HCT116 (cell line): ENCODE measurements around the gene TMPRSS7. TPM values are rescaled to one million over a fixed set of nuclear protein-coding genes. Genes with fewer than 3 reads are reported as not detected.

ENCODE experiments used
- ATAC-seq: fragments of 200-7000 bp; cut with Tn5 transposase; 2 replicates; pipeline ENCODE4 v1.9.1; 2020; ENCODE audit warnings: mild to moderate bottlenecking, moderate library complexity
- BruUV-seq: library from RNA; stranded (reverse); fragments of 400-500 nt; replicated peaks from 2 replicates; lab custom pipeline; 2021; lab: Mats Ljungman, UMichigan
- CTCF ChIA-PET: fragments of 300-600 bp; sonication (Branson Sonifier 250); formaldehyde crosslinking; loops from one replicate; lab custom pipeline; 2021; ENCODE audit warnings: antibody characterized with exemption; lab: Charles Lee
- POLR2A ChIA-PET: fragments of 300-600, 350-600 bp; sonication (Branson Sonifier 250); formaldehyde crosslinking; loops from one replicate; lab custom pipeline; 2021; ENCODE audit warnings: antibody characterized with exemption; lab: Charles Lee
- RAD21 ChIA-PET, 2 experiments: fragments of 300-600 bp; sonication (Branson Sonifier 250); formaldehyde crosslinking; loops; one replicate each; lab custom pipeline; 2023; ENCODE audit warnings: low total read pairs in 2 of 2; ENCODE audit not compliant: uncharacterized antibody in 2 of 2, unreplicated experiment in 2 of 2, low non-redundant PET in 1 of 2; lab: Charles Lee
- DNase-seq: peaks from one replicate; pipeline ENCODE4 v3.0.0-alpha.2; 2010; ENCODE audit warnings: low read depth, low spot score
- H2AFZ ChIP-seq: fragments of 200-600 bp; shearing (Covaris generic), sonication (generic); 2 replicates; pipeline ENCODE4 v1.6.1; 2017; ENCODE audit warnings: low read depth, mixed run types, mixed read lengths, antibody characterized with exemption, low read length; ENCODE audit not compliant: poor library complexity, severe bottlenecking
- H3K27ac ChIP-seq: 2 replicates; pipeline ENCODE4 v1.5.1; 2012; ENCODE audit warnings: low read depth, low read length
- H3K27me3 ChIP-seq: fragments of 200-600 bp; sonication (generic); 2 replicates; pipeline ENCODE4 v1.6.1; 2016; ENCODE audit warnings: mixed run types, low read length, mixed read lengths; ENCODE audit not compliant: insufficient read depth
- H3K36me3 ChIP-seq, 2 experiments: fragments of 200-500 bp in 1 of 2; fragments of 200-600 bp in 1 of 2; sonication (Bioruptor generic) in 1 of 2; sonication (generic) in 1 of 2; 2 replicates each; pipeline versions ENCODE4 v1.5.1 to v1.6.1; 2014 to 2016; ENCODE audit warnings: low read length in 2 of 2, inconsistent platforms in 1 of 2, mixed read lengths in 1 of 2, mixed run types in 1 of 2; ENCODE audit not compliant: insufficient read depth in 2 of 2, control insufficient read depth in 1 of 2
- H3K4me1 ChIP-seq, 2 experiments: fragments of 200-600 bp in 1 of 2; sonication (generic) in 1 of 2; 2 replicates each; pipeline versions ENCODE4 v1.5.1 to v1.6.1; 2012 to 2017; ENCODE audit warnings: low read length in 2 of 2, inconsistent platforms in 1 of 2, mild to moderate bottlenecking in 1 of 2, mixed read lengths in 1 of 2, mixed run types in 1 of 2, moderate library complexity in 1 of 2; ENCODE audit not compliant: insufficient read depth in 2 of 2, control insufficient read depth in 1 of 2
- H3K4me2 ChIP-seq: fragments of 200-600 bp; sonication (generic); 2 replicates; pipeline ENCODE4 v1.6.1; 2017; ENCODE audit warnings: mixed run types, low read length, mixed read lengths
- H3K4me3 ChIP-seq, 2 experiments: fragments of 200-600 bp in 1 of 2; sonication (generic) in 1 of 2; replicated peaks in 1 of 2; 2 replicates each; pipeline ENCODE4 v1.5.1; 2011 to 2016; ENCODE audit warnings: low read length in 2 of 2, control low read depth in 1 of 2, low read depth in 1 of 2, mild to moderate bottlenecking in 1 of 2, mixed read lengths in 1 of 2, mixed run types in 1 of 2
- H3K79me2 ChIP-seq: fragments of 200-600 bp; sonication (generic); 2 replicates; pipeline ENCODE4 v1.6.1; 2017; ENCODE audit warnings: mild to moderate bottlenecking, mixed run types, low read length, moderate library complexity, mixed read lengths; ENCODE audit not compliant: insufficient read depth
- H3K9ac ChIP-seq: fragments of 200-600 bp; sonication (generic); 2 replicates; pipeline ENCODE4 v1.6.1; 2016; ENCODE audit warnings: low read length, mixed read lengths
- H3K9me2 ChIP-seq: fragments of 200-600 bp; sonication (generic), shearing (Covaris generic); 2 replicates; pipeline ENCODE4 v1.6.1; 2017; ENCODE audit warnings: mixed run types, mild to moderate bottlenecking, moderate library complexity; ENCODE audit not compliant: insufficient read depth
- H3K9me3 ChIP-seq, 2 experiments: fragments of 200-500 bp in 1 of 2; fragments of 200-600 bp in 1 of 2; sonication (Bioruptor generic) in 1 of 2; sonication (generic) in 1 of 2; 2 replicates each; pipeline ENCODE4 v1.6.1; 2014 to 2017; ENCODE audit warnings: low read length in 2 of 2, mixed read lengths in 2 of 2, inconsistent platforms in 1 of 2, low read depth in 1 of 2, mild to moderate bottlenecking in 1 of 2, mixed run types in 1 of 2, moderate library complexity in 1 of 2; ENCODE audit not compliant: control insufficient read depth in 1 of 2, insufficient read depth in 1 of 2
- H4K20me1 ChIP-seq: fragments of 200-600 bp; sonication (generic), shearing (Covaris generic); 2 replicates; pipeline ENCODE4 v1.6.1; 2017; ENCODE audit warnings: mixed run types, mild to moderate bottlenecking, moderate library complexity; ENCODE audit not compliant: insufficient read depth
- ELF1 ChIP-seq: IDR thresholded peaks from 2 replicates; pipeline ENCODE4 v1.6.1; 2012; ENCODE audit warnings: low read depth, borderline replicate concordance
- FOSL1 ChIP-seq: IDR thresholded peaks from 2 replicates; pipeline ENCODE4 v1.6.1; 2012; ENCODE audit warnings: low read depth
- POLR2AphosphoS5 ChIP-seq: IDR thresholded peaks from 2 replicates; pipeline ENCODE4 v1.6.1; 2011; ENCODE audit warnings: mild to moderate bottlenecking, low read depth, low read length, moderate library complexity
- intact Hi-C: fragments of 100-400 bp; cut with micrococcal nuclease; formaldehyde crosslinking; loops from 2 replicates; pipeline ENCODE4 v1.10.0; 2022
- total RNA-seq: library from RNA; stranded (reverse); gene quantifications from one replicate; pipeline ENCODE4 v1.2.1, GENCODE V29; 2021; ENCODE audit not compliant: unreplicated experiment
- TF ChIP-seq, protein P1 (sequence below), 3 experiments: fragments of 200-600 bp in 1 of 3; sonication (generic) in 1 of 3; IDR thresholded peaks in 2 of 3; conservative IDR thresholded peaks in 1 of 3; 2 replicates each; pipeline ENCODE4 v1.5.1; 2012 to 2017; ENCODE audit warnings: low read depth in 2 of 3, low read length in 2 of 3, antibody characterized with exemption in 1 of 3, borderline replicate concordance in 1 of 3, control low read depth in 1 of 3, mild to moderate bottlenecking in 1 of 3, mixed read lengths in 1 of 3, mixed run types in 1 of 3, moderate library complexity in 1 of 3; ENCODE audit not compliant: insufficient read depth in 1 of 3
- TF ChIP-seq, protein P2 (sequence below): IDR thresholded peaks from 2 replicates; pipeline ENCODE4 v1.6.1; 2012

Gene TMPRSS7
- total RNA-seq, 1 experiment from 2014 or later: not detected

DNA sequence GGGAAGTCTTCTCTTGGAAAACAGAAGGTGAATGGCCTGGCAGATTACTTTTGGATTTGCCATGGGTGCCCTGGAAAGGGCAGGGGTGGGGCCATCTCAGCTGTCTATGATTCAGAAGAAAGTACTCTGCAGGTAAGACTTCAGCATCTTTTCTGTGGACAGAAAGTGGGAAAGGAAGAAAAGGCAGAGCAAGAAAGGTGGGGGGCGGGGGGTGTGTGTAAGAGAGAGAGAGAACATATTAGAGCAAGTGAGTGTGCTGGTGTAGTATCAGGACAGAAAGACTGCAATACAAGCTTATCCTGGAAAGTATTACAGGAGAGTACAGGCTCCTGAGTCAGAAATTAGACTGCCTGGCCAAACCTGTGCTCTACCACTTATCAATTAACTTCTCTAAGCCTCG, 30.3 kb upstream of the TMPRSS7 start:
- peak overlapping the region; percentile 29 for H3K4me2 ChIP-seq
- H3K4me1 ChIP-seq: peaks cover 2 to 41% of the 10 kb centered on the region in 2 experiments; a peak in 3 of 4 replicates
- H3K79me2 ChIP-seq: no peaks in the 10 kb centered on the region
- BruUV-seq: no TSS peak
- DNase-seq (no peak), ATAC-seq (0 out of 2 replicates have a peak, but pooled peaks have one; percentile 37)
- ChIA-PET POLR2A (interaction anchor here (1.2 to 3.9 kb wide), 3 partner anchors 9 to 26 kb away, joined by 4 to 19 read pairs (median 6); partner anchors contain the start of gene ABHD10), CTCF (interaction anchor here (1.0 to 3.9 kb wide), 5 partner anchors 9 to 109 kb away, joined by 3 to 46 read pairs (median 4); partner anchors contain the start of gene ABHD10), RAD21 (interaction anchor here in 1 of 2 experiments (0.7 to 1.2 kb wide), 2 partner anchors 15 to 17 kb away, joined by 3 to 4 read pairs; no protein-coding TSS in a partner anchor)
- no peaks in the 10 kb centered on the region for H3K9me3 ChIP-seq
- intact Hi-C loops: no loop called here
- H2AFZ ChIP-seq: no peak overlapping the region
- H3K9ac ChIP-seq: no peak overlapping the region
- no peaks in the 10 kb centered on the region for H3K36me3 ChIP-seq
- H3K27me3 ChIP-seq: no peaks in the 10 kb centered on the region
- no peaks in the 10 kb centered on the region for H4K20me1 ChIP-seq
- TF ChIP-seq, protein P1, sequence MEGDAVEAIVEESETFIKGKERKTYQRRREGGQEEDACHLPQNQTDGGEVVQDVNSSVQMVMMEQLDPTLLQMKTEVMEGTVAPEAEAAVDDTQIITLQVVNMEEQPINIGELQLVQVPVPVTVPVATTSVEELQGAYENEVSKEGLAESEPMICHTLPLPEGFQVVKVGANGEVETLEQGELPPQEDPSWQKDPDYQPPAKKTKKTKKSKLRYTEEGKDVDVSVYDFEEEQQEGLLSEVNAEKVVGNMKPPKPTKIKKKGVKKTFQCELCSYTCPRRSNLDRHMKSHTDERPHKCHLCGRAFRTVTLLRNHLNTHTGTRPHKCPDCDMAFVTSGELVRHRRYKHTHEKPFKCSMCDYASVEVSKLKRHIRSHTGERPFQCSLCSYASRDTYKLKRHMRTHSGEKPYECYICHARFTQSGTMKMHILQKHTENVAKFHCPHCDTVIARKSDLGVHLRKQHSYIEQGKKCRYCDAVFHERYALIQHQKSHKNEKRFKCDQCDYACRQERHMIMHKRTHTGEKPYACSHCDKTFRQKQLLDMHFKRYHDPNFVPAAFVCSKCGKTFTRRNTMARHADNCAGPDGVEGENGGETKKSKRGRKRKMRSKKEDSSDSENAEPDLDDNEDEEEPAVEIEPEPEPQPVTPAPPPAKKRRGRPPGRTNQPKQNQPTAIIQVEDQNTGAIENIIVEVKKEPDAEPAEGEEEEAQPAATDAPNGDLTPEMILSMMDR (IDR thresholded peaks at IDR 0.05 in 2 of 3, conservative IDR thresholded peaks at IDR 0.05 in 1 of 3; ENCODE audit: borderline replicate concordance in 1 of 3, insufficient read depth in 1 of 3, low read depth in 2 of 3, low read length in 2 of 3): no peak
- TF ChIP-seq, protein P2, sequence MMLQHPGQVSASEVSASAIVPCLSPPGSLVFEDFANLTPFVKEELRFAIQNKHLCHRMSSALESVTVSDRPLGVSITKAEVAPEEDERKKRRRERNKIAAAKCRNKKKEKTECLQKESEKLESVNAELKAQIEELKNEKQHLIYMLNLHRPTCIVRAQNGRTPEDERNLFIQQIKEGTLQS: no peak
- no peak for TF ChIP-seq POLR2AphosphoS5
- no peak for TF ChIP-seq ELF1
- 0 out of 2 replicates have a peak, but pooled peaks have one; percentile 12 for TF ChIP-seq FOSL1
- H3K9me2 ChIP-seq: no peaks in the 10 kb centered on the region
- no peak overlapping the region for H3K27ac ChIP-seq
- H3K4me3 ChIP-seq: no peak overlapping the region
